SK-N-SH (cell line): ENCODE data around the gene FN3K. TPM values are rescaled to one million over a fixed set of nuclear protein-coding genes. Genes with fewer than 3 reads are reported as not detected.
"Not testable (repeated sequence)": the region's sequence is repeated elsewhere in the genome, so short reads cannot be mapped to it uniquely, and the experiment has no call there.

ENCODE experiments used
- CTCF ChIA-PET: fragments of 300-600, 350-600 bp; formaldehyde crosslinking; extraction: SDS; loops from one replicate; lab custom pipeline; 2021; lab: Yijun Ruan, JAX
- POLR2A ChIA-PET: fragments of 350-600 bp; sonication (Branson Sonifier 250); formaldehyde crosslinking; extraction: SDS; loops from one replicate; lab custom pipeline; 2020; ENCODE audit warnings: antibody characterized with exemption, inconsistent platforms; lab: Yijun Ruan, JAX
- DNase-seq: peaks from one replicate; pipeline ENCODE4 v3.0.0; 2012
- H2AFZ ChIP-seq: fragments of 200-600 bp; sonication (generic); 2 replicates; pipeline ENCODE4 v1.8.1; 2016; ENCODE audit warnings: antibody characterized with exemption, mild to moderate bottlenecking, low read depth
- H3F3A ChIP-seq: fragments of 200-600 bp; sonication (generic); replicated peaks from 2 replicates; pipeline ENCODE3; 2016; ENCODE audit warnings: antibody characterized with exemption, mild to moderate bottlenecking; ENCODE audit not compliant: insufficient read depth
- H3K27ac ChIP-seq, 2 experiments: fragments of 200-500 bp in 1 of 2; fragments of 200-600 bp in 1 of 2; sonication (Bioruptor generic) in 1 of 2; sonication (generic), shearing (Covaris generic) in 1 of 2; 2 replicates each; pipeline versions ENCODE4 v1.5.1 to v1.6.1; 2014 to 2016; ENCODE audit warnings: low read depth in 2 of 2, inconsistent platforms in 1 of 2, low read length in 1 of 2, mild to moderate bottlenecking in 1 of 2, mixed read lengths in 1 of 2
- H3K27me3 ChIP-seq: fragments of 200-600 bp; sonication (generic), shearing (Covaris generic); 2 replicates; pipeline ENCODE4 v1.6.1; 2016; ENCODE audit warnings: mixed run types; ENCODE audit not compliant: insufficient read depth
- H3K36me3 ChIP-seq, 2 experiments: fragments of 200-500 bp in 1 of 2; fragments of 200-600 bp in 1 of 2; sonication (Bioruptor generic) in 1 of 2; sonication (generic) in 1 of 2; replicated peaks in 1 of 2; 2 replicates each; pipeline versions ENCODE3 to v1.5.1; 2014 to 2016; ENCODE audit warnings: low read length in 1 of 2, mild to moderate bottlenecking in 1 of 2; ENCODE audit not compliant: insufficient read depth in 2 of 2, control insufficient read depth in 1 of 2
- H3K4me1 ChIP-seq, 2 experiments: fragments of 200-500 bp in 1 of 2; fragments of 200-600 bp in 1 of 2; sonication (Bioruptor generic) in 1 of 2; sonication (generic), shearing (Covaris generic) in 1 of 2; 2 replicates each; pipeline versions ENCODE4 v1.5.1 to v1.6.1; 2014 to 2016; ENCODE audit warnings: low read depth in 1 of 2, low read length in 1 of 2, mixed run types in 1 of 2; ENCODE audit not compliant: insufficient read depth in 2 of 2, control insufficient read depth in 1 of 2
- H3K4me2 ChIP-seq: fragments of 200-600 bp; sonication (generic), shearing (Covaris generic); 2 replicates; pipeline ENCODE4 v1.6.1; 2017; ENCODE audit warnings: mixed run types
- H3K4me3 ChIP-seq, 2 experiments: fragments of 200-500 bp in 1 of 2; fragments of 200-600 bp in 1 of 2; sonication (Bioruptor generic) in 1 of 2; sonication (generic), shearing (Covaris generic) in 1 of 2; 2 replicates each; pipeline versions ENCODE4 v1.5.1 to v1.8.1; 2014 to 2016; ENCODE audit warnings: low read depth in 2 of 2, inconsistent platforms in 1 of 2, low read length in 1 of 2, mild to moderate bottlenecking in 1 of 2, mixed read lengths in 1 of 2, moderate library complexity in 1 of 2
- H3K79me2 ChIP-seq: fragments of 200-600 bp; sonication (generic); 2 replicates; pipeline ENCODE4 v1.8.1; 2017; ENCODE audit warnings: mild to moderate bottlenecking; ENCODE audit not compliant: insufficient read depth
- H3K9ac ChIP-seq: fragments of 200-600 bp; sonication (generic); 2 replicates; pipeline ENCODE4 v1.6.1; 2017; ENCODE audit warnings: mixed run types
- H3K9me2 ChIP-seq: fragments of 200-600 bp; sonication (generic); 2 replicates; pipeline ENCODE4 v1.6.1; 2017; ENCODE audit warnings: mixed run types
- H3K9me3 ChIP-seq: fragments of 200-600 bp; sonication (generic); 2 replicates; pipeline ENCODE4 v1.6.1; 2017; ENCODE audit warnings: mixed run types, mild to moderate bottlenecking, moderate library complexity
- H4K20me1 ChIP-seq: fragments of 200-600 bp; sonication (generic); 2 replicates; pipeline ENCODE4 v1.6.1; 2017; ENCODE audit warnings: mild to moderate bottlenecking, mixed run types; ENCODE audit not compliant: insufficient read depth
- CHD2 ChIP-seq: fragments of 150-350 bp; IDR thresholded peaks from 2 replicates; pipeline ENCODE4 v1.6.1; 2018; ENCODE audit warnings: low read length; ENCODE audit not compliant: partially characterized antibody
- CTCF ChIP-seq: fragments of 200-600 bp; sonication (generic); IDR thresholded peaks from 2 replicates; pipeline ENCODE4 v1.6.1; 2017; ENCODE audit warnings: antibody characterized with exemption, mild to moderate bottlenecking, moderate library complexity
- EP300 ChIP-seq, 2 experiments: IDR thresholded peaks; 2 replicates each; pipeline versions ENCODE4 v1.4.0 to v1.6.1; 2012; ENCODE audit warnings: borderline replicate concordance in 1 of 2, low read depth in 1 of 2, low read length in 1 of 2
- GABPA ChIP-seq: IDR thresholded peaks from 2 replicates; pipeline ENCODE4 v1.4.0; 2012; ENCODE audit warnings: low read depth, mild to moderate bottlenecking
- NFIC ChIP-seq: IDR thresholded peaks from 2 replicates; pipeline ENCODE4 v1.4.0; 2012; ENCODE audit warnings: borderline replicate concordance
- REST ChIP-seq: IDR thresholded peaks from 2 replicates; pipeline ENCODE4 v1.6.1; 2012; ENCODE audit warnings: mild to moderate bottlenecking, low read depth, low read length, moderate library complexity
- RXRA ChIP-seq: IDR thresholded peaks from 2 replicates; pipeline ENCODE4 v1.4.0; 2012; ENCODE audit warnings: low read depth, mild to moderate bottlenecking, borderline replicate concordance
- SMC3 ChIP-seq: IDR thresholded peaks from 2 replicates; pipeline ENCODE4 v1.6.1; 2012; ENCODE audit warnings: low read depth, low read length, improper control_type of control experiment
- USF1 ChIP-seq: IDR thresholded peaks from 2 replicates; pipeline ENCODE4 v1.4.0; 2012; ENCODE audit warnings: low read depth, borderline replicate concordance
- WGBS: methylation state at CpG from one replicate; pipeline ENCODE4 v1.1.6; 2017; ENCODE audit warnings: low lambda C conversion rate; 5-methylcytosine and 5-hydroxymethylcytosine counted together
- polyA plus RNA-seq, 3 experiments: library from polyadenylated mRNA; depleted of rRNA; stranded (reverse); fragments of >200 nt; gene quantifications; 2 replicates each; pipeline ENCODE4 v1.2.3, GENCODE V29; 2012

Gene FN3K
- polyA plus RNA-seq, 1 of the 3 experiments (the other 2 are of a cell fraction), result 9.9 TPM

GRCh38 chr17:82776454-82776853, 41.0 kb downstream of the FN3K start (continued):
- no peak for TF ChIP-seq REST
- TF ChIP-seq USF1, result no peak
- TF ChIP-seq NFIC, result no peak
- no peak for TF ChIP-seq RXRA

GRCh38 chr17:82777778-82778375, 42.5 kb downstream of the FN3K start:
- H3F3A ChIP-seq, H3K27me3 ChIP-seq, H3K9me3 ChIP-seq, H2AFZ ChIP-seq, POLR2A ChIA-PET, H3K4me1 ChIP-seq, H3K4me3 ChIP-seq, H4K20me1 ChIP-seq, H3K9ac ChIP-seq, H3K9me2 ChIP-seq, H3K4me2 ChIP-seq, H3K27ac ChIP-seq: not testable (repeated sequence)
- WGBS, result 84% methylated on average over 21 of the region's 21 CpGs
- Histone ChIP-seq H3K36me3 (peaks cover 17 to 24% of the 10 kb centered on the region in 2 experiments), H3K79me2 (peaks cover 10% of the 10 kb centered on the region)
- peak; percentile 7 for DNase-seq
- peak; percentile 50 for TF ChIP-seq CTCF
- CTCF ChIA-PET, result interaction anchor here (0.8 to 2.2 kb wide), 6 partner anchors 11 to 135 kb away, joined by 3 to 7 read pairs (median 3); no protein-coding TSS in a partner anchor

- no peaks in the 10 kb centered on the region for H3K27me3 ChIP-seq
- TF ChIP-seq GABPA (no peak), CHD2 (no peak), EP300 (IDR thresholded peaks at IDR 0.05; ENCODE audit: borderline replicate concordance in 1 of 2, low read depth in 1 of 2, low read length in 1 of 2) (no peak), SMC3 (no peak)
- TF ChIP-seq, all 33 proteins: peak for 0
- Histone ChIP-seq H3K9me3 (no peaks in the 10 kb centered on the region), H3K27ac (no peak overlapping the region), H3K9me2 (no peaks in the 10 kb centered on the region), H2AFZ (no peak overlapping the region), H3K4me1 (no peaks in the 10 kb centered on the region; a peak in 2 of 4 replicates), H3F3A (peaks cover 3% of the 10 kb centered on the region), H3K9ac (no peak overlapping the region), H3K79me2 (peaks cover 10% of the 10 kb centered on the region), H3K4me3 (no peak overlapping the region), H3K36me3 (peaks cover 20 to 25% of the 10 kb centered on the region in 2 experiments), H3K4me2 (no peak overlapping the region), H4K20me1 (peaks cover 8% of the 10 kb centered on the region)
- no peak for DNase-seq
- ChIA-PET POLR2A (interaction anchor here (0.6 kb wide), 1 partner anchor 180 kb away, joined by 3 read pairs; no protein-coding TSS in a partner anchor), CTCF (interaction anchor here (0.6 to 3.7 kb wide), 8 partner anchors 14 to 1050 kb away, joined by 3 to 38 read pairs (median 3); no protein-coding TSS in a partner anchor)
- 94% methylated on average over 23 of the region's 23 CpGs for WGBS
These were observed 44.1 kb downstream of the FN3K start for GRCh38 chr17:82779541-82779940.
